SK-N-SH treated with all-trans-retinoic acid at 6 μM for 48 hours (cell line): Measurements from ENCODE around the gene CFAP100.

Experiments
- ATAC-seq: fragments of 200-7000 bp; cut with Tn5 transposase; 3 replicates; pipeline ENCODE4 v1.9.1; 2020; ENCODE audit warnings: mild to moderate bottlenecking, moderate library complexity
- ARNTL ChIP-seq: fragments of 450-650 bp; formaldehyde crosslinking; IDR thresholded peaks from 2 replicates; pipeline ENCODE4 v1.5.0; 2020; ENCODE audit warnings: low read depth, mild to moderate bottlenecking, moderate library complexity, borderline replicate concordance
- BACH2 ChIP-seq: fragments of 250-450 bp; sonication (Bioruptor Pico); IDR thresholded peaks from 2 replicates; pipeline ENCODE4 v1.9.0; 2021; ENCODE audit warnings: mild to moderate bottlenecking, borderline replicate concordance
- CREB5 ChIP-seq: fragments of 250-450 bp; sonication (Bioruptor Pico); IDR thresholded peaks from 2 replicates; pipeline ENCODE4 v1.5.1; 2020; ENCODE audit warnings: low read depth, mild to moderate bottlenecking, moderate library complexity
- CSDC2 ChIP-seq: fragments of 250-450 bp; sonication (Bioruptor Pico); IDR thresholded peaks from 2 replicates; pipeline ENCODE4 v1.5.0; 2020; ENCODE audit warnings: mild to moderate bottlenecking, moderate library complexity
- ESRRG ChIP-seq: fragments of 250-450 bp; sonication (Bioruptor Pico); IDR thresholded peaks from 2 replicates; pipeline ENCODE4 v1.6.1; 2021; ENCODE audit warnings: mild to moderate bottlenecking
- GLIS3 ChIP-seq: fragments of 250-450 bp; sonication (Bioruptor Pico); IDR thresholded peaks from 2 replicates; pipeline ENCODE4 v1.5.0; 2020; ENCODE audit warnings: mild to moderate bottlenecking, moderate library complexity
- ISL1 ChIP-seq: fragments of 250-450 bp; sonication (Bioruptor Pico); IDR thresholded peaks from 2 replicates; pipeline ENCODE4 v2.1.2; 2022; ENCODE audit warnings: mild to moderate bottlenecking, moderate library complexity
- OSR1 ChIP-seq: fragments of 250-450 bp; sonication (Bioruptor Pico); IDR thresholded peaks from 2 replicates; pipeline ENCODE4 v1.8.0; 2022; ENCODE audit warnings: moderate library complexity, mild to moderate bottlenecking, inconsistent platforms
- PPARA ChIP-seq: fragments of 250-450 bp; sonication (Bioruptor Pico); IDR thresholded peaks from 2 replicates; pipeline ENCODE4 v1.5.0; 2020; ENCODE audit warnings: mild to moderate bottlenecking, borderline replicate concordance
- RARB ChIP-seq: fragments of 250-450 bp; sonication (Bioruptor Pico); IDR thresholded peaks from 2 replicates; pipeline ENCODE4 v1.8.0; 2021; ENCODE audit warnings: mild to moderate bottlenecking, moderate library complexity
- SNAI2 ChIP-seq: fragments of 250-450 bp; sonication (Bioruptor Pico); IDR thresholded peaks from 2 replicates; pipeline ENCODE4 v1.5.0; 2020; ENCODE audit warnings: mild to moderate bottlenecking, moderate library complexity
- TCF4 ChIP-seq: fragments of 250-450 bp; sonication (Bioruptor Pico); IDR thresholded peaks from 2 replicates; pipeline ENCODE4 v1.8.0; 2021; ENCODE audit warnings: mild to moderate bottlenecking, moderate library complexity, borderline replicate concordance
- TOX ChIP-seq: fragments of 250-450 bp; sonication (Bioruptor Pico); IDR thresholded peaks from 2 replicates; pipeline ENCODE4 v1.8.0; 2021; ENCODE audit warnings: mild to moderate bottlenecking, moderate library complexity, borderline replicate concordance
- ZC3H10 ChIP-seq: fragments of 250-450 bp; sonication (Bioruptor Pico); IDR thresholded peaks from 2 replicates; pipeline ENCODE4 v1.5.1; 2021; ENCODE audit warnings: mild to moderate bottlenecking, moderate library complexity
- ZFP3 ChIP-seq: fragments of 250-450 bp; sonication (Bioruptor Pico); IDR thresholded peaks from 2 replicates; pipeline ENCODE4 v1.5.0; 2020; ENCODE audit warnings: mild to moderate bottlenecking, moderate library complexity
- ZFP30 ChIP-seq: fragments of 450-650 bp; formaldehyde crosslinking; IDR thresholded peaks from 2 replicates; pipeline ENCODE4 v1.5.0; 2022; ENCODE audit warnings: mild to moderate bottlenecking, moderate library complexity
- ZNF70 ChIP-seq: fragments of 450-650 bp; formaldehyde crosslinking; IDR thresholded peaks from 2 replicates; pipeline ENCODE4 v1.5.0; 2020; ENCODE audit warnings: mild to moderate bottlenecking, moderate library complexity
- ZNF8 ChIP-seq: fragments of 450-650 bp; formaldehyde crosslinking; IDR thresholded peaks from 2 replicates; pipeline ENCODE4 v1.5.0; 2020; ENCODE audit warnings: mild to moderate bottlenecking, moderate library complexity
- TF ChIP-seq, protein P1 (sequence below): fragments of 250-450 bp; sonication (Bioruptor Pico); IDR thresholded peaks from 2 replicates; pipeline ENCODE4 v1.5.1; 2021; ENCODE audit warnings: mild to moderate bottlenecking, moderate library complexity
- TF ChIP-seq, protein P2 (sequence below): fragments of 250-450 bp; sonication (Bioruptor Pico); IDR thresholded peaks from 2 replicates; pipeline ENCODE4 v1.5.0; 2020; ENCODE audit warnings: mild to moderate bottlenecking, moderate library complexity
- TF ChIP-seq, protein P3 (sequence below): fragments of 250-450 bp; sonication (Bioruptor Pico); IDR thresholded peaks from 2 replicates; pipeline ENCODE4 v1.8.0; 2021; ENCODE audit warnings: low read depth, mild to moderate bottlenecking, moderate library complexity, borderline replicate concordance

CFAP100 gene

DNA sequence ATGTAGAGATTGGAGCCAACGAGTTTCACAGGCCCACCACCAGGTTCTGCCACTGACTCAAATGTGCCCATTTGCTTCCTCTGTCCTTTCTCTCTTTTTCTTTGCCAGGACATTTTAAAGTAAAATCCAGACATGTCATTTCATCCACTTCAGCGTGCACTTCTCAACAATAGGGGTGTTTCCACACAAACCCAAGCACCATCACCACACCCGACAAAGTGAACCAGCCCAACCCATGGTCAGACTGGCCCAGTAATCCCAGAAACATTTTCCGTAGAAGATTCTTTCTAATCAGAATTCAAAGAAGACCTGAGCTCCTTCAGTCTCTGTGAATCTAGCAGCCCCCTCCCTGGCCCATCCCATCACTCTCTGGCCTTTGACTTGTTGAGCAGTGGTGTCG is 13.4 kb downstream of the CFAP100 start:
- no peak for ATAC-seq

DNA sequence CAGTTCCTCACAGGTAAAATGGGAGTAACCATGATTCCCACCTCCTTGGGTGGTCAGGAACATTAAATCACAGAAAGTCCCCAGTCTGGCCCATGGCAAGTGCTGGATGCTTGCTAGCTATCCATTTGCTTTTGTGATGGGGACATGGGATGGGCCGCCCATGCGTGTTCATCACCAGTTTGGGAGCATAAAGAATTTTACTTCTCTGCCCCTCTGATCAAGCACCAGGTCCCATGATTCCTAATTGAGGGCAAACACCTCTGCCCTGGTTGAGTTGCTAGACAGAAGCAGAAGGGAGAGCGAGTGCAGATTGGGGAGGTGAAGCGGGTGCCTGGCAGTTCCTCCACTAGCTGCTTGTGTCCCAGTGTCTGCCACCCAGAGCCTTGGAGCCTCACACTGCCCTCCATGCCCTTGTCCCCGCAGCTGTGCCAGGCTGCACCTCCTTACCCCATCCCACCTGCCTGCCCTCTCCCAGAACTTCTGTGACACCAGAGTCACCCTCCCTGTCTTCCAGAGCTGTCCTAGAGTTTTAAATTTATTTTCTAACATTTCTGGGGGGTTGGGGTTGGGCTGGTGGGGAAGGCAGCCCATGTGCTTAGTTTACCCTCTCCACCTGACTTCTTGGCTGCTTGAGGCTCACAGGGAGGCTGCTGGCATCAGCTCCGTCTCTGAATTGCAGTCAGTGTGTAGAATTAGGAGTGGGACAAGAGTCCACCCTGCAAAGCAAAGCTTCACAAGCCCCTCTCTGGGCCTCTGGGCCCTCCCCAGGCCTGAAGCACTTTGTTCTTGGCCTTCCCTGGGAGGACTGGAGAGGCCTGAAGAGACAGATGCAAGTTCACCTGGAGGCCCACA is 18.4 kb downstream of the CFAP100 start:
- no peak for ATAC-seq
- TF ChIP-seq RARB, result no peak
- no peak for TF ChIP-seq TOX (CRISPR knock-in tag)
- no peak for TF ChIP-seq GLIS3 (CRISPR knock-in tag)
- no peak for TF ChIP-seq CSDC2 (CRISPR knock-in tag)
- TF ChIP-seq ZNF70 (CRISPR knock-in tag), result no peak
- no peak for TF ChIP-seq ISL1
- no peak for TF ChIP-seq ZFP30 (CRISPR knock-in tag)
- no peak for TF ChIP-seq ZFP3
- TF ChIP-seq PPARA, result no peak
- TF ChIP-seq TCF4 (CRISPR knock-in tag), result no peak
- no peak for TF ChIP-seq ARNTL
- no peak for TF ChIP-seq ZC3H10 (CRISPR knock-in tag)
- TF ChIP-seq, protein P1, sequence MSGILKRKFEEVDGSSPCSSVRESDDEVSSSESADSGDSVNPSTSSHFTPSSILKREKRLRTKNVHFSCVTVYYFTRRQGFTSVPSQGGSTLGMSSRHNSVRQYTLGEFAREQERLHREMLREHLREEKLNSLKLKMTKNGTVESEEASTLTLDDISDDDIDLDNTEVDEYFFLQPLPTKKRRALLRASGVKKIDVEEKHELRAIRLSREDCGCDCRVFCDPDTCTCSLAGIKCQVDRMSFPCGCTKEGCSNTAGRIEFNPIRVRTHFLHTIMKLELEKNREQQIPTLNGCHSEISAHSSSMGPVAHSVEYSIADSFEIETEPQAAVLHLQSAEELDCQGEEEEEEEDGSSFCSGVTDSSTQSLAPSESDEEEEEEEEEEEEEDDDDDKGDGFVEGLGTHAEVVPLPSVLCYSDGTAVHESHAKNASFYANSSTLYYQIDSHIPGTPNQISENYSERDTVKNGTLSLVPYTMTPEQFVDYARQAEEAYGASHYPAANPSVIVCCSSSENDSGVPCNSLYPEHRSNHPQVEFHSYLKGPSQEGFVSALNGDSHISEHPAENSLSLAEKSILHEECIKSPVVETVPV, result no peak
- no peak for TF ChIP-seq BACH2 (CRISPR knock-in tag)
- TF ChIP-seq ZNF8 (CRISPR knock-in tag), result no peak
- TF ChIP-seq, protein P2, sequence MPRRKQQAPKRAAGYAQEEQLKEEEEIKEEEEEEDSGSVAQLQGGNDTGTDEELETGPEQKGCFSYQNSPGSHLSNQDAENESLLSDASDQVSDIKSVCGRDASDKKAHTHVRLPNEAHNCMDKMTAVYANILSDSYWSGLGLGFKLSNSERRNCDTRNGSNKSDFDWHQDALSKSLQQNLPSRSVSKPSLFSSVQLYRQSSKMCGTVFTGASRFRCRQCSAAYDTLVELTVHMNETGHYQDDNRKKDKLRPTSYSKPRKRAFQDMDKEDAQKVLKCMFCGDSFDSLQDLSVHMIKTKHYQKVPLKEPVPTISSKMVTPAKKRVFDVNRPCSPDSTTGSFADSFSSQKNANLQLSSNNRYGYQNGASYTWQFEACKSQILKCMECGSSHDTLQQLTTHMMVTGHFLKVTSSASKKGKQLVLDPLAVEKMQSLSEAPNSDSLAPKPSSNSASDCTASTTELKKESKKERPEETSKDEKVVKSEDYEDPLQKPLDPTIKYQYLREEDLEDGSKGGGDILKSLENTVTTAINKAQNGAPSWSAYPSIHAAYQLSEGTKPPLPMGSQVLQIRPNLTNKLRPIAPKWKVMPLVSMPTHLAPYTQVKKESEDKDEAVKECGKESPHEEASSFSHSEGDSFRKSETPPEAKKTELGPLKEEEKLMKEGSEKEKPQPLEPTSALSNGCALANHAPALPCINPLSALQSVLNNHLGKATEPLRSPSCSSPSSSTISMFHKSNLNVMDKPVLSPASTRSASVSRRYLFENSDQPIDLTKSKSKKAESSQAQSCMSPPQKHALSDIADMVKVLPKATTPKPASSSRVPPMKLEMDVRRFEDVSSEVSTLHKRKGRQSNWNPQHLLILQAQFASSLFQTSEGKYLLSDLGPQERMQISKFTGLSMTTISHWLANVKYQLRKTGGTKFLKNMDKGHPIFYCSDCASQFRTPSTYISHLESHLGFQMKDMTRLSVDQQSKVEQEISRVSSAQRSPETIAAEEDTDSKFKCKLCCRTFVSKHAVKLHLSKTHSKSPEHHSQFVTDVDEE (CRISPR knock-in tag), result no peak
- TF ChIP-seq OSR1, result no peak

More for the DNA sequence above, 13.4 kb downstream of the CFAP100 start:
- TF ChIP-seq TCF4 (CRISPR knock-in tag) (no peak), TOX (CRISPR knock-in tag) (no peak), ISL1 (no peak), PPARA (no peak), BACH2 (CRISPR knock-in tag) (no peak), ZNF70 (CRISPR knock-in tag) (no peak), RARB (no peak), ZC3H10 (CRISPR knock-in tag) (no peak), CREB5 (CRISPR knock-in tag) (no peak), ZFP3 (no peak), GLIS3 (CRISPR knock-in tag) (no peak), OSR1 (no peak), SNAI2 (CRISPR knock-in tag) (no peak), ARNTL (no peak), ESRRG (CRISPR knock-in tag) (no peak)
- TF ChIP-seq, protein P2 (CRISPR knock-in tag), result no peak
- TF ChIP-seq, protein P3, sequence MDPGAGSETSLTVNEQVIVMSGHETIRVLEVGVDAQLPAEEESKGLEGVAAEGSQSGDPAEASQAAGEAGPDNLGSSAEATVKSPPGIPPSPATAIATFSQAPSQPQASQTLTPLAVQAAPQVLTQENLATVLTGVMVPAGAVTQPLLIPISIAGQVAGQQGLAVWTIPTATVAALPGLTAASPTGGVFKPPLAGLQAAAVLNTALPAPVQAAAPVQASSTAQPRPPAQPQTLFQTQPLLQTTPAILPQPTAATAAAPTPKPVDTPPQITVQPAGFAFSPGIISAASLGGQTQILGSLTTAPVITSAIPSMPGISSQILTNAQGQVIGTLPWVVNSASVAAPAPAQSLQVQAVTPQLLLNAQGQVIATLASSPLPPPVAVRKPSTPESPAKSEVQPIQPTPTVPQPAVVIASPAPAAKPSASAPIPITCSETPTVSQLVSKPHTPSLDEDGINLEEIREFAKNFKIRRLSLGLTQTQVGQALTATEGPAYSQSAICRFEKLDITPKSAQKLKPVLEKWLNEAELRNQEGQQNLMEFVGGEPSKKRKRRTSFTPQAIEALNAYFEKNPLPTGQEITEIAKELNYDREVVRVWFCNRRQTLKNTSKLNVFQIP (CRISPR knock-in tag), result no peak
- TF ChIP-seq, protein P1, result no peak
